IPS-20b (cell line): ENCODE data around the gene MINDY4B.

Experiments used
- H3K27ac ChIP-seq: one replicate; pipeline ENCODE4 v1.5.1; 2013; ENCODE audit warnings: low read length
- H3K27me3 ChIP-seq: 2 replicates; pipeline ENCODE4 v1.6.1; 2013; ENCODE audit warnings: mild to moderate bottlenecking, low read length, inconsistent platforms; ENCODE audit not compliant: insufficient read depth
- H3K36me3 ChIP-seq: 2 replicates; pipeline ENCODE4 v1.6.1; 2013; ENCODE audit warnings: low read depth, mild to moderate bottlenecking, inconsistent platforms, low read length, moderate library complexity; ENCODE audit not compliant: insufficient read depth
- H3K4me1 ChIP-seq: 2 replicates; pipeline ENCODE4 v1.6.1; 2013; ENCODE audit warnings: mild to moderate bottlenecking, control low read depth, inconsistent platforms, low read length, moderate library complexity; ENCODE audit not compliant: insufficient read depth
- H3K4me3 ChIP-seq: 2 replicates; pipeline ENCODE4 v1.5.1; 2013; ENCODE audit warnings: mild to moderate bottlenecking, low read length, inconsistent platforms
- H3K9ac ChIP-seq: 2 replicates; pipeline ENCODE4 v1.6.1; 2013; ENCODE audit warnings: low read depth, mild to moderate bottlenecking, inconsistent platforms, low read length, moderate library complexity
- H3K9me3 ChIP-seq: 2 replicates; pipeline ENCODE4 v1.6.1; 2013; ENCODE audit warnings: mild to moderate bottlenecking, low read depth, low read length, inconsistent platforms; ENCODE audit not compliant: insufficient read depth

Gene MINDY4B

DNA sequence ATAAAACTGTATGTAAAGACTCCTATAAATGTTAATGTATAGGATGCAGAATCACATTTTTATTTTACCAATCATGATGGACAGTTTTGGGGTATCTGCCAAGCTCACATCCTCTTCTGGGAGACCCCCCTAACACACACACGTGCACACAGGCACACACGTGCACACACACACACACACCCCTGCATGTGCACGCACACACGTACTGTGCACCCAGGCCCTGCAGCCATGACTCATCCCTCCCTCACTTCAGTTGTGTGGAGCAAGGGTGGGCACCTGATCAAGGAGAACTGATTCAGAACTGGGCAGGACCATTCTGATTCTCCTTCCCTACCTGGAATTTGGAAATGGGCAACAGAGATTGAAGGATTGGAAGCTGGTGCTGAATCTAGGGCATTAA lies 16.0 kb upstream of the MINDY4B start:
- Histone ChIP-seq H3K36me3 (no peaks in the 10 kb centered on the region), H3K9ac (no peak overlapping the region), H3K27ac (no peak overlapping the region), H3K27me3 (no peaks in the 10 kb centered on the region), H3K4me3 (no peak overlapping the region), H3K4me1 (peaks cover 19% of the 10 kb centered on the region; the same call in 1 of the 2 replicates), H3K9me3 (no peaks in the 10 kb centered on the region)

DNA sequence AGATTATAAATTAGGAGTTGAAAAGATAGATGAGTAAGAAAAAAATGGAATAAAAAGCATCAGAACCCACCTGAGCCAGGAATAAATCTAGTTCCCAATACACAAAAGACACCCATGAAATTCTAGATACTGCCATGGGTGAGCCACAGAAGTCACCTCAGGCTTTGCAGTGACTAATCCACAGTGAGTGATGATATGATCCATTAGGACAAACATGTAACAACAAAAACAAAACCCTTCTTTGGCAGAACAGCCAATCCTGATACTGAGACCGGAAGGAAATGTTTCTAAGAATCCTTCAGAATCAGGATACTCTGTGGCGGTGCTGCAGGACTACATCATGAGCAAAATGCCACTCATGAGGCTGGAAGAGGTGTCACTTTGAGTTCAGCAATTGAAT lies 15.0 kb upstream of the MINDY4B start:
- Histone ChIP-seq H3K4me1 (peaks cover 15% of the 10 kb centered on the region; the same call in 1 of the 2 replicates), H3K36me3 (no peaks in the 10 kb centered on the region), H3K9me3 (no peaks in the 10 kb centered on the region), H3K4me3 (no peak overlapping the region), H3K27ac (no peak overlapping the region), H3K9ac (no peak overlapping the region), H3K27me3 (no peaks in the 10 kb centered on the region)

DNA sequence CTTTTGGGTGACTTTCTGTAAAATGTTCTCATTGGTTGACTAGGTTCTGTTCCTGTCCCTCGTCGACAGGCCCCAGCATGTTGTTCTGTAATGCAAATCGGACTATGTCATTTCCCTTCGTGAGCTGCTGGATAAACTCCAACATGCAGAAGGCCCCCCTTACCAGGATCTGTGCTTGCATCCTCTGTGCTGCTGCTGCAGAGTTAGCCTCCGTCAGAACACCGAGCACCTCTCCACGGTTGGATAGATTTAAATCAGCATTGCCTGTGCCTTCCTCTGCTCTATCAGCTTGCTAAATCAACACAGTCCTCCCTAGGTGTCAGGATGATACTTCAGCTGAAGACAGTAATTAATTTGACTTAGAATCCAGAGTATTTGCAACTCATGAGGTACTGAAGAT lies 12.7 kb upstream of the MINDY4B start:
- no peak overlapping the region for H3K27ac ChIP-seq
- no peaks in the 10 kb centered on the region for H3K9me3 ChIP-seq
- no peaks in the 10 kb centered on the region for H3K27me3 ChIP-seq
- H3K4me3 ChIP-seq = no peak overlapping the region
- H3K4me1 ChIP-seq = peaks cover 15% of the 10 kb centered on the region; the same call in 1 of the 2 replicates
- no peaks in the 10 kb centered on the region for H3K36me3 ChIP-seq
- H3K9ac ChIP-seq = no peak overlapping the region

DNA sequence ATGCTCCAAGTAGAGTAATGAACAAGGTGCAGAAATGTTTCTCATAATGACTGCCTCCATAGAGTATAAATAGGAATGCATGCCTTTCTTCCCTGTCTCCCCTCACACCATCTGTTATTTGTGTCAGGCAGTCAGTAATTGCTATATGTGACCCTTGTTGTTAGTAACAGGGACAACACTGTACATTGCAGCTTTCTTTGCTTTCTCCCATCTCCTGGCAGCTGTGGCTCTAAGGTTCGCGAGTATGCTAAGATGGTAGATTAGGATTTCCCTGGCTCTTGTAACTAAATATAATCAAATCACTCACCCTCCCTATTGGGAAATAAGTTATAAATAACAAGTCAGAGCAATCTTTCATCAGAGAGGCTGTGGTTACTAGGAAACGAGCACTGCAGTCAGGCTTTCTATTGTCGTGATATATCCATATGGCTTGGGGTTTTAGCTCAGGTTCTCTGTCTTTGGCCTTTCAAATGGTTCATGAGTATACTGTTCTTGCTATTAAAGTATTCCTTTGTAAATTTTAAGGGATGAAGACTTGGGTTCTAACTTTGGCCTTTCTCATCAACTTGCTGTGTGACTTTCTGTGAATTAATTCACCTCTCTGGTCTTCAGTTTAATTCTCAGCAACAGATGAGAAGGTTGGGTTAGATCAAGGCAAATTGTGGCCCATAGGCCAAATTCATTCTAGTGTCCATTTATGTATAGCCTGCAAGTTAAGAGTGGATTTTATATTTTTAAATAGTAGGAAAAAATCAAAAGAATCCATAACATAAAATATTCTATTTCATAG lies 8.1 kb upstream of the MINDY4B start:
- Histone ChIP-seq H3K36me3 (no peaks in the 10 kb centered on the region), H3K9me3 (no peaks in the 10 kb centered on the region), H3K27me3 (no peaks in the 10 kb centered on the region), H3K9ac (no peak overlapping the region), H3K4me3 (no peak overlapping the region), H3K4me1 (peaks cover 7% of the 10 kb centered on the region; the same call in 1 of the 2 replicates), H3K27ac (no peak overlapping the region)

DNA sequence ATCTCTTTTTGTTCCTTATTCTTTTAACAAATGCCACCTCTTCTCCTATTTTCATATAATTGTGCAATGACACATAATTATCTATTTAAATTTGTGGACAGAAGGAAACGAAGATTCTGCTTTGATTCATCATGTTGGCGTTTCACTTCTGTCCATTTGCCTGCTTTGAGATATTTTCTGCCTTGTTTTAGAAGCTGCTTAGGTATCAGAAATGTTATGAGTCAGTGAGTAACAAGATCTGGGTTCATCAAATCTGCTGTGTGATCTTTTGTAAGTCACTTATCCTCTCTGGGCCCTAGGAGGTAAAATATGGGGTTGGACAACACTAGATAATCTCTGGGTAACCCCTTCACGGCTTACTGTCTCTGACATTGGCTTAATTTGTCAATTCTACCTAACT lies 7.3 kb upstream of the MINDY4B start:
- Histone ChIP-seq H3K27me3 (no peaks in the 10 kb centered on the region), H3K36me3 (no peaks in the 10 kb centered on the region), H3K4me3 (no peak overlapping the region), H3K9ac (no peak overlapping the region), H3K9me3 (no peaks in the 10 kb centered on the region), H3K27ac (no peak overlapping the region), H3K4me1 (no peaks in the 10 kb centered on the region)

DNA sequence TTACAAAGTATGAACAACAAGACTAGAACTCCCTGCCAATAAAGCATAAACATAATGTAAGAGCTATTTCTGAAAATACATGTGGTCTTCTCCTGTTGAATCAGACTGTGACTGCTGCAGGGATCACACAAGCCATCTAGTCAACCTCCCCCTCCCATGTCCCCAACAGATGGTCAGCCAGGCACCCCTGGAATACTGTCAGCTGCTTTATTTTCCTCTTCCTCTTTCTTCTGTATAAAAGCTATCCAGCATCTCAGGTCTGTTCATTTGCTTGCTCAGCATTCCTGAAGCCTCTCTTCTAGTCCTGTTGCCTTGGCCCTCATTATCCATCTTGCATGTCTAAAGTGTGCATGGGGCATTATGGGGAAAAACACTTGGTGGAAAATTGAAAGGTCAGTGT lies 6.5 kb upstream of the MINDY4B start:
- Histone ChIP-seq H3K9me3 (no peaks in the 10 kb centered on the region), H3K27ac (no peak overlapping the region), H3K27me3 (no peaks in the 10 kb centered on the region)

DNA sequence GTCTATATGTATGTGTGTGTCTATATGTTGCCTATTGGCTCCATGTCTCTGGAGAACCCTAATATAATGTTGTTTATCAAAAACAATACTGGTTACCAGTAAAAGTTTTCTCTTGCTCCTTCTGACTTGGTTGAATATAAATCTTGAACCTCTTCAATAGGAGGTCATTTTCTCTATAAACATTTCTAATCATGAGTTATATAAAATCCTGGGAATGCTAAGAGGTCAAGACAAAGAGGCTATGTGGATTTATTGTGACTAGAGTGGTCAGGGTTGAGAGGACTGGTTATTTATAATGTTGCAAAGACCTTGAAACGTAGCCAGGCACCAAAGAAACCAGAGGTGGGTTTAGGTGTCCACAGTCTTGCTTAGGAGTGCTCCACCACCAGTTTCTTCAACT lies 1.2 kb upstream of the MINDY4B start:
- no peaks in the 10 kb centered on the region for H3K27me3 ChIP-seq
- no peaks in the 10 kb centered on the region for H3K4me1 ChIP-seq
- H3K27ac ChIP-seq = no peak overlapping the region
- no peaks in the 10 kb centered on the region for H3K9me3 ChIP-seq
- no peak overlapping the region for H3K4me3 ChIP-seq
- no peak overlapping the region for H3K9ac ChIP-seq
- H3K36me3 ChIP-seq = no peaks in the 10 kb centered on the region

More for the DNA sequence above, 6.5 kb upstream of the MINDY4B start:
- H3K9ac ChIP-seq = no peak overlapping the region
- no peaks in the 10 kb centered on the region for H3K4me1 ChIP-seq
- H3K36me3 ChIP-seq = no peaks in the 10 kb centered on the region
- no peak overlapping the region for H3K4me3 ChIP-seq

DNA sequence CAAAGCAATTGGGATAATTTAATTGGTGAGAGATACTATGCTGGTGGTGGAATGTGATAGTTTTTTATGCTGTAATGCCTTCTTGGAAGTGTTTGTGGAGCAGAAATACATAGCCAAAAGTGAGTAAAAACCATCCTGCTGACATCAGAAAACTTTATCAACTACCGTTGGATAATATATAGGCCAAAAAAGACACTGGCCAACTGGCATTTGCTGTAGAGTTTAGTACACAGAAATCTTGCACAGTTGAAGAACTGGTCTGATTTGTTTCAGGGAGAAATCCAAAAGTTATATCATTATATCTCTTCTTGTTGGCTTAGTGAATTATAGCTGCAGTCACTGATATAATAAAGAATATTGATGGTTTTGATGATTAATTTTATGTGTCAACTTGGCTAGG lies 507 bp upstream of the MINDY4B start:
- Histone ChIP-seq H3K9ac (no peak overlapping the region), H3K9me3 (no peaks in the 10 kb centered on the region), H3K36me3 (no peaks in the 10 kb centered on the region), H3K4me3 (no peak overlapping the region), H3K4me1 (no peaks in the 10 kb centered on the region), H3K27ac (no peak overlapping the region), H3K27me3 (no peaks in the 10 kb centered on the region)

DNA sequence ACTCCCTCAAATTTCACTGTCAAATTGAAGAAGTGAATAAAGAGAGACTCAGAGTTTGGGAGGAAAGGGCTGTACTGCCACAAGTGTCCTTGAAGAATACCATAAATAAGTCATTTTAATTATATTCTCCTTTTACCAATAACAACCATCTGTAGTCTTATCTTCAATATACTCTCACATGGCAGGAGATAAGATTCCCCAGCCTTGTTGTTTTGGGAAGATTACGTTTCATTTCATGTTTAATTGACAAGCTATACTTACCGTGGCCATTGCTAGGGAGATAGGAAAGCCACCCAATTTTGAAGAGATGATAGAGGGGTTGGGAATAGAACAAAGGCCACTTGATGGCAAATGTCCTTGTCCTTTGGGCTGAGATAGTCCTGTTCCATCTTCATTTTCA lies 2.3 kb downstream of the MINDY4B start:
- H3K27me3 ChIP-seq = no peaks in the 10 kb centered on the region
- H3K27ac ChIP-seq = no peak overlapping the region
- no peaks in the 10 kb centered on the region for H3K36me3 ChIP-seq
- H3K4me3 ChIP-seq = no peak overlapping the region
- no peak overlapping the region for H3K9ac ChIP-seq
- no peaks in the 10 kb centered on the region for H3K9me3 ChIP-seq
- no peaks in the 10 kb centered on the region; the same call in 1 of the 2 replicates for H3K4me1 ChIP-seq

DNA sequence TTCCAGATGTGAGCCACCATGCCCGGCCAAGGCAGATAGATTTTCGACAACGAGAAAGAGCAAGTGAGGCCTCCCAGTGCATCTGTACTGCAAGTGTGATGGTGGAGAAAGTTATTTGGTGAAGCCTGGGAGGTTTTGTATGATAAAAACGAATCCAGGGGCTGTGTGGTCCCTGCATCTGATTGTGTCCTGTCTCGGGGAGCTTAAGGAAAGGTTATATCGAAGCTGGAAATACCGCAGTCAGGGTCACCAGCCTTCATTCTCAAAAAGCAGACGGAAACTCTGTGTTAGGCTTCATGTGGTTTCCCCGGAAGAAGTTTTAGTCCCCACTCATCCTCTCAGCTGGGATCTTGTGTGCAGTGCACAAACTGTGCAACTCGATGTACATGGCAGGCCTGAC lies 3.4 kb downstream of the MINDY4B start:
- no peaks in the 10 kb centered on the region for H3K9me3 ChIP-seq
- no peak overlapping the region for H3K4me3 ChIP-seq
- no peak overlapping the region for H3K27ac ChIP-seq
- H3K27me3 ChIP-seq = no peaks in the 10 kb centered on the region
- H3K36me3 ChIP-seq = no peaks in the 10 kb centered on the region
- no peaks in the 10 kb centered on the region; the same call in 1 of the 2 replicates for H3K4me1 ChIP-seq
- H3K9ac ChIP-seq = no peak overlapping the region

DNA sequence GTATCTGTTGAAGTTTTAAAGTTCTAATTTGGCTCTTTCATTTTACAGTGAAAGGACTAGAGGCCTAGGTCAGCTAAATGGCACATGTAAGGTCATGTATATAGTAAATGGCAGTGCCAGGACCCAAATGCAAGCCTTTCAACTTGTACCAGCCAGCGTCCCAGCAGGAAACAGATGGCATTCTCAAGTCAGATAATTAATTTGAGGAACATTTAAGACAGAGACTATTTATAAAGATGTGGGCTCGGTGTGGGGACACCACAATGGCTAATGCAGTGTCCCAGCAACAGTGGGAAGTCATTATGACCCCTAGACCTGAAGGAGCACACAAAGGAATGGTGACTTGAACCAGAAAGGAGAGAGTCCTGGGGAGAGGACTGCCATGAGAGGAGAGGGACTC lies 6.1 kb downstream of the MINDY4B start:
- Histone ChIP-seq H3K9ac (no peak overlapping the region), H3K36me3 (no peaks in the 10 kb centered on the region), H3K4me3 (no peak overlapping the region), H3K9me3 (no peaks in the 10 kb centered on the region), H3K27me3 (no peaks in the 10 kb centered on the region), H3K4me1 (no peaks in the 10 kb centered on the region; the same call in 1 of the 2 replicates), H3K27ac (no peak overlapping the region)

DNA sequence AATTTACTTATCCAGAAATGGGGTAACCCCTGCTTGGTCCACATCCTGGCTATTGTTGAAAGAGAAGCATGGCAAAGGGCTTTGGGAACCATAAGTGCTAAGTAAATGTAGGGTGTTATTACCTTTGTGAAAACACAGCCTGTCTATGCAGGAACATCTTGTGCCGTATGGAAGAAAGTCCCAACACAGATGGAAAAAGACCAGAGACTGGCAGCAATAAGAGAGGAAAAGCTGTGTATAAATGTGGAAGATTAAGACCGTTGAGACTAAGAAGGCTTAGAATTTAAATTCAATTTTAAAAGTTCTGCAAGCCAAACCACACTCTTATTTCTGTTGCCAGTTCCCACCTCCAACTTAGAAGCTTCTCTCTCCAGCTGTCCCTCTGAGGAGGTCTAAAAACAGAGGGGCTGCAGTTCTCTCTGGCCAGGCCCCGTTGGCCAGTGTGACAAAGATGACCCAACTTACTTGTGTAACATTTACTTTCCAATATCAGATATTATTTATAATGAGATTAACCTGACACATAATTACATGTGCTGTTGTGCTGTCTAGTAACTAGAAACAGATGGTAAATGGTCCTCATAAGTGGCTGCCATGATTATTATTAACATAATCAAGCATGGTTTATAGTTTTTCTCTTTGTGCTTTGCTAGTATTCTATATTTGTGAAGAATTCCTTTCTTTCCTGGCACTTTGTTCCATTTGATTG lies 7.0 kb downstream of the MINDY4B start:
- Histone ChIP-seq H3K4me1 (no peaks in the 10 kb centered on the region; the same call in 1 of the 2 replicates), H3K9me3 (no peaks in the 10 kb centered on the region), H3K9ac (no peak overlapping the region), H3K4me3 (no peak overlapping the region), H3K36me3 (no peaks in the 10 kb centered on the region), H3K27me3 (no peaks in the 10 kb centered on the region), H3K27ac (no peak overlapping the region)
